GM19043 (cell line): Measurements from ENCODE around the gene ZMYM4.
A peak's percentile ranks its signal among the peaks of the same experiment; 100 is the strongest.
"Not testable (repeated sequence)": the region's sequence is repeated elsewhere in the genome, so short reads cannot be mapped to it uniquely, and the experiment has no call there.

Experiments used
- ATAC-seq: cut with Tn5 transposase; IDR thresholded peaks from one replicate; pipeline ENCODE4 v1.9.1; 2021; ENCODE audit warnings: low read depth; ENCODE audit not compliant: unreplicated experiment

ZMYM4 gene

GRCh38 chr1:35268282-35269200, at the start of gene ZMYM4:
ZMYM4 (plus strand) TSS chr1:35268709; CDS start chr1:35269047, 338 bp downstream.
- peak; percentile 86 for ATAC-seq

- ATAC-seq: no peak
These were observed 47.5 kb upstream of the ZMYM4 start for GRCh38 chr1:35220976-35221375.

GRCh38 chr1:35222322-35223083, 46.0 kb upstream of the ZMYM4 start:
- no peak for ATAC-seq

GRCh38 chr1:35223084-35223630, 45.4 kb upstream of the ZMYM4 start:
- ATAC-seq: no peak

- no peak for ATAC-seq
These were observed 42.0 kb upstream of the ZMYM4 start for GRCh38 chr1:35226546-35226945.

GRCh38 chr1:35229587-35230360, 38.7 kb upstream of the ZMYM4 start:
- no peak for ATAC-seq

GRCh38 chr1:35231287-35231686, 37.2 kb upstream of the ZMYM4 start:
- ATAC-seq: no peak

- not testable (repeated sequence) for ATAC-seq
These were observed 31.7 kb upstream of the ZMYM4 start for GRCh38 chr1:35236772-35237171.

GRCh38 chr1:35243691-35244090, 24.8 kb upstream of the ZMYM4 start:
- no peak for ATAC-seq

- ATAC-seq: no peak
These were observed 21.3 kb upstream of the ZMYM4 start for GRCh38 chr1:35247256-35247655.

- no peak for ATAC-seq
These were observed 14.6 kb upstream of the ZMYM4 start for GRCh38 chr1:35253941-35254340.

- no peak for ATAC-seq
These were observed 13.2 kb upstream of the ZMYM4 start for GRCh38 chr1:35255276-35255675.

- no peak for ATAC-seq
These were observed 8.9 kb upstream of the ZMYM4 start for GRCh38 chr1:35259561-35259960.

- ATAC-seq: no peak
These were observed 6.9 kb upstream of the ZMYM4 start for GRCh38 chr1:35261412-35262120.

GRCh38 chr1:35264035-35264434, 4.5 kb upstream of the ZMYM4 start:
- ATAC-seq: no peak

GRCh38 chr1:35264871-35265270, 3.6 kb upstream of the ZMYM4 start:
- no peak for ATAC-seq

- ATAC-seq: no peak
These were observed 2.2 kb upstream of the ZMYM4 start for GRCh38 chr1:35266306-35266705.

- no peak for ATAC-seq
These were observed 886 bp downstream of the ZMYM4 start for GRCh38 chr1:35269201-35269988.

GRCh38 chr1:35269989-35270289, 1.4 kb downstream of the ZMYM4 start:
- ATAC-seq: no peak
